ENCODE data around the gene EID3.

The EID3 gene

GRCh38 chr12:104347374-104348075 is 44.0 kb downstream of the EID3 start:
- H3K9ac ChIP-seq (ENCODE audit: low read depth, low read length): no peak overlapping the region
- no peaks in the 10 kb centered on the region; the same call in 1 of the 2 replicates for H3K9me3 ChIP-seq (ENCODE audit: control insufficient read depth, insufficient read depth, low read length)
- peaks cover 21% of the 10 kb centered on the region for H3K36me3 ChIP-seq (ENCODE audit: insufficient read depth, low read length)
- H3K4me1 ChIP-seq (ENCODE audit: insufficient read depth, low read length): peaks cover 13% of the 10 kb centered on the region

DNA sequence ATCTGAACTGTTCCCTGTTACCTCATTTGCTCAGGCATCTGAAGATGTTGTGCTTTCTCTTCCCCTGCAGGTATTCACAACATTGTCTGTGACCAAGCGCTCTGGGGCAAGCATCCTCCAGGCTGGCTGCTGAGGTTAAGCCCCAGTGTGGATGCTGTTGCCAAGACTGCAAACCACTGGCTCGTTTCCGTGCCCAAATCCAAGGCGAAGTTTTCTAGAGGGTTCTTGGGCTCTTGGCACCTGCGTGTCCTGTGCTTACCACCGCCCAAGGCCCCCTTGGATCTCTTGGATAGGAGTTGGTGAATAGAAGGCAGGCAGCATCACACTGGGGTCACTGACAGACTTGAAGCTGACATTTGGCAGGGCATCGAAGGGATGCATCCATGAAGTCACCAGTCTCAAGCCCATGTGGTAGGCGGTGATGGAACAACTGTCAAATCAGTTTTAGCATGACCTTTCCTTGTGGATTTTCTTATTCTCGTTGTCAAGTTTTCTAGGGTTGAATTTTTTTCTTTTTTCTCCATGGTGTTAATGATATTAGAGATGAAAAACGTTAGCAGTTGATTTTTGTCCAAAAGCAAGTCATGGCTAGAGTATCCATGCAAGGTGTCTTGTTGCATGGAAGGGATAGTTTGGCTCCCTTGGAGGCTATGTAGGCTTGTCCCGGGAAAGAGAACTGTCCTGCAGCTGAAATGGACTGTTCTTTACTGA is 44.9 kb downstream of the EID3 start:
- peaks cover 13% of the 10 kb centered on the region for H3K4me1 ChIP-seq (ENCODE audit: insufficient read depth, low read length)
- peaks cover 21% of the 10 kb centered on the region for H3K36me3 ChIP-seq (ENCODE audit: insufficient read depth, low read length)
- no peaks in the 10 kb centered on the region; the same call in 1 of the 2 replicates for H3K9me3 ChIP-seq (ENCODE audit: control insufficient read depth, insufficient read depth, low read length)

GRCh38 chr12:104348994-104349494 is 45.5 kb downstream of the EID3 start:
- Histone ChIP-seq H3K4me1 (ENCODE audit: insufficient read depth, low read length) (peaks cover 13% of the 10 kb centered on the region), H3K36me3 (ENCODE audit: insufficient read depth, low read length) (peaks cover 20% of the 10 kb centered on the region), H3K9ac (ENCODE audit: low read depth, low read length) (no peak overlapping the region; the same call in 1 of the 2 replicates)

More for the DNA sequence above, 44.9 kb downstream of the EID3 start:
- H3K9ac ChIP-seq (ENCODE audit: low read depth, low read length): no peak overlapping the region; the same call in 1 of the 2 replicates

GRCh38 chr12:104350211-104351056 is 46.9 kb downstream of the EID3 start:
- Histone ChIP-seq H3K4me1 (ENCODE audit: insufficient read depth, low read length) (peaks cover 13% of the 10 kb centered on the region), H3K9me3 (ENCODE audit: control insufficient read depth, insufficient read depth, low read length) (no peaks in the 10 kb centered on the region; the same call in 1 of the 2 replicates), H3K9ac (ENCODE audit: low read depth, low read length) (no peak overlapping the region), H3K36me3 (ENCODE audit: insufficient read depth, low read length) (peaks cover 19% of the 10 kb centered on the region)

More at GRCh38 chr12:104348994-104349494, 45.5 kb downstream of the EID3 start:
- no peaks in the 10 kb centered on the region; the same call in 1 of the 2 replicates for H3K9me3 ChIP-seq (ENCODE audit: control insufficient read depth, insufficient read depth, low read length)

DNA sequence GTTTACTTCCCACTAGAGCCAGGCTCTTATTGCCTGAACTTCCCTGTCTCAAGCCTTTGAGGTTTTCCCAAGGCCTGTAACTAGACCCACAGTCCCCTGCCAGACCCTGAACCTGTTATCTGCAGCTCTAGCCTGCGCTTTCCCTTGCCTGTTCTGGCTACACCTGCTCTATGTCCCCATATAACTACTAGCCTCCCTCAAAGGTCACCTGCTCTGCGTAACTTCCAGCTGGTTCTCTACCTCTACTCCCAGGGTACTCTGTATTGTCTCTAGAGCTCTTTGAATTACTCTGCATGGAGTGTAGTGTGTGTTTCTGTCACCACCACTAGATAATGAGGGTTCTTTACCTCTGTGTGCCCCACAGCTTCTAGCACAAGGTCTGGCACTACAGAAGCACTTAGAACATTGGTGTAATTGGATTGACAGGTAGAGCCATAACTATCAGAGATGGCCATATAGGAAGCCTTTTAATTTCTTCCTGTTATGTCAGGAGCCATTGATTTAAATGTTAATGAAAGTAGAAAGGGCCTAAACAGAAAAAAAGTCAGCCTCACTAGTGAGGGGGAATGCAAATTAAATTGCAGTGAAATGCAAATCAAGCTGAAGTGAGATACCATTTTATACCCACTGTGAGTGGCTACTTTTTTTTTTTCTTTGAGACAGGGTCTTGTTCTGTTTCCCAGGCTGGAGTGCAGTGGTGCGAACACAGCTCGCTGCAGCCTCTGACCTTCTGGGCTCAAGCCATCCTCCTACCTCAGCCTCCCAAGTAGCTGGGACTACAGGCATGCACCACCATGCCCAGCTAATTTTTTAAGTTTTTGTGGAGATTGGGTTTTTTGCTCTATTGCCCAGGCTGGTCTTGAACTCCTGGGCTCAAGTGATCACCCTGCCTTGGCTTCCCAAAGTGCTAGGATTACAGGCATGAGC is 47.8 kb downstream of the EID3 start:
- Histone ChIP-seq H3K9ac (ENCODE audit: low read depth, low read length) (no peak overlapping the region), H3K4me1 (ENCODE audit: insufficient read depth, low read length) (peaks cover 13% of the 10 kb centered on the region), H3K9me3 (ENCODE audit: control insufficient read depth, insufficient read depth, low read length) (no peaks in the 10 kb centered on the region; the same call in 1 of the 2 replicates), H3K36me3 (ENCODE audit: insufficient read depth, low read length) (peaks cover 19% of the 10 kb centered on the region)

DNA sequence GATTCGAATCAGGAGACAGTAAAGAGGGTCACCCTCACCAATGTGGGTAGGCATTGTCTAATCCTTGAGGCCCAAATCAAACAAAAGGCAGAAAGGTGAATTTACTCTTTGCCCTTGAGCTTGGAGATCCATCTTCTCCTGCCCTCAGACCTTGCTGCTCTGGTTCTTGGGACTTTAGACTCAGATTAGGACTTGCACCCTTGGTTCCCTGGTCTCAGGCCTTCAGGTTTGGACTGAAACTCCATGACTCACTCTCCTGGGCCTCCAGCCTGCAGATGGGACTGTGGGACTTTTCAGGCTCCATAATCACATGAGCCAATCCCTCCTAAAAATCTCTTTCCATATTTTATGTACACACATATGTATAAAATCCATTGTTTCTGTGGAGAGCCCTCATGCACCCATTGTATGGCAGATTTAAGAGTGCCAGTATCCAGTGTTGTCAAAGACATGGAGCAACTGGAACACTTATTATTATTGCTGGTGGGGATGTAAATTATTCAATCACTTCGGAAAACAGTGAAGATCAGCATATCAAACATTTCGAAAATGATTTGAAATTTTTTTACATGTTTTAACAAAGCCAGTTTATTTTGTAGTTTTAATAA is 48.7 kb downstream of the EID3 start:
- H3K4me1 ChIP-seq (ENCODE audit: insufficient read depth, low read length): peaks cover 13% of the 10 kb centered on the region
- peaks cover 19% of the 10 kb centered on the region for H3K36me3 ChIP-seq (ENCODE audit: insufficient read depth, low read length)
- no peaks in the 10 kb centered on the region; the same call in 1 of the 2 replicates for H3K9me3 ChIP-seq (ENCODE audit: control insufficient read depth, insufficient read depth, low read length)
- no peak overlapping the region for H3K9ac ChIP-seq (ENCODE audit: low read depth, low read length)

DNA sequence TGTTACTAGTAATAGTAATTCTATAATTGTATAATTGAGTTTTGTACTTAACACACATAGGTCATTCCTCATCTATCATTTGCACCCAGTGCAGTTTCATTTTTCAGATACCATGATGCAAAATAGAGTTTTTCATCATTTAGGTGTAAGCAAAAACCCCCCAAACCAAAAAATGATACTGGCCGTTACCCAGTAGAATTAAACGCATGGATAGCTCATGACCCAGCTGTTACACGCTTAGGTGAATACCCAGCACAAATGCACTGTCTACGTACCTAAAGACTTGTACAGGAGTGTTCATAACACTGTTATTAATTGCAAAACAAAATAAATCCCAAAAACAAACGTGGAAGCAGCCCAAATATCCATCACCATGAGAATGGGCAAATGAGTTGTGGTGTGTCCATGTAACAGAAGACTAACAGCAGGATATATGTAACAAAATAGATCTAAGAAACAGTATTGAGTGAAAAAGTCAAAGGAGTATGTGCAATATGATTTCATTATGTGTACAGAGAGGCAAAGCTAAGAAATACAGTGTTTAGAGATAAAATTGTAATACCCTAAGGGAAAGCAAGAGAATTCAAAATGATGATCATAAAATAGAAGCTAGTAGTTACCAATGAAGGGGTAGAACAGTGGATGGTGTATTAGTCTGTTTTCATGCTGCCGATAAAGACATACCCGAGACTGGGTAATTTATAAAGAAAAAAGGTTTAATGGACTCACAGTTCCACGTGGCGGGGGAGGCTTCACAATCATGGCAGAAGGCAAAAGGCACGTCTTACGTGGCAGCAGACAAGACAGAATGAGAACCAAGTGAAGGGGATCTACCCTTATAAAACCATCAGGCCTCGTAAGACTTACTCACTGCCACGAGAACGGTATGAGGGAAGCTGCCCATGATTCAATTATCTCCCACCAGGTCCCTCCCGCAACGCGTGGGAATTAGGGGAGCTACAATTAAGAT is 49.8 kb downstream of the EID3 start:
- Histone ChIP-seq H3K36me3 (ENCODE audit: insufficient read depth, low read length) (peaks cover 12% of the 10 kb centered on the region), H3K4me1 (ENCODE audit: insufficient read depth, low read length) (peaks cover 13% of the 10 kb centered on the region), H3K9ac (ENCODE audit: low read depth, low read length) (no peak overlapping the region), H3K9me3 (ENCODE audit: control insufficient read depth, insufficient read depth, low read length) (no peaks in the 10 kb centered on the region; the same call in 1 of the 2 replicates)

GRCh38 chr12:104354167-104354867 is 50.8 kb downstream of the EID3 start:
- Histone ChIP-seq H3K4me1 (ENCODE audit: insufficient read depth, low read length) (peaks cover 13% of the 10 kb centered on the region), H3K36me3 (ENCODE audit: insufficient read depth, low read length) (peaks cover 4% of the 10 kb centered on the region), H3K9ac (ENCODE audit: low read depth, low read length) (no peak overlapping the region), H3K9me3 (ENCODE audit: control insufficient read depth, insufficient read depth, low read length) (no peaks in the 10 kb centered on the region; the same call in 1 of the 2 replicates)

Measured in ES-I3 (cell line).